ENCODE data around the gene PRKACG.

The PRKACG gene

DNA sequence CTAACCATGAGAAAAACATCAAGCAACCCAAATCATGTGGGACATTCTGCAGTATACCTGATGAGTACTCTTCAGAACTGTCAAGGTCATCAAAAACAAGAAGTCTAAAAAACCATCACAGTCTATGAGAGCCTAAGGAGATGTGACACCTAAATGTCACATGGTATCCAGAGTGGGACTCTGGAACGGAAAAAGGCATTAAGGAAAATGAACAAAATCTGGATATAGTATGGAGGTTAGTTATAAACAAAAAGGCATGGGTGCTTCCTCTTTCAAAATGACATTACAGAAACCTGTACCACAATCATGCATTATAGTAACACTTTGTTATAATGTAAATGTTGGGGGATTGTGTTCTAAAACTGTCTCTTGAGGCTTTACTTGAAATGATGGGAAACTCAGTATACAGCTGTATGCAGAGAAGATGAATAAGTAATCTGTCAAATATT is 47.4 kb downstream of the PRKACG start:
- TF ChIP-seq, protein P1, sequence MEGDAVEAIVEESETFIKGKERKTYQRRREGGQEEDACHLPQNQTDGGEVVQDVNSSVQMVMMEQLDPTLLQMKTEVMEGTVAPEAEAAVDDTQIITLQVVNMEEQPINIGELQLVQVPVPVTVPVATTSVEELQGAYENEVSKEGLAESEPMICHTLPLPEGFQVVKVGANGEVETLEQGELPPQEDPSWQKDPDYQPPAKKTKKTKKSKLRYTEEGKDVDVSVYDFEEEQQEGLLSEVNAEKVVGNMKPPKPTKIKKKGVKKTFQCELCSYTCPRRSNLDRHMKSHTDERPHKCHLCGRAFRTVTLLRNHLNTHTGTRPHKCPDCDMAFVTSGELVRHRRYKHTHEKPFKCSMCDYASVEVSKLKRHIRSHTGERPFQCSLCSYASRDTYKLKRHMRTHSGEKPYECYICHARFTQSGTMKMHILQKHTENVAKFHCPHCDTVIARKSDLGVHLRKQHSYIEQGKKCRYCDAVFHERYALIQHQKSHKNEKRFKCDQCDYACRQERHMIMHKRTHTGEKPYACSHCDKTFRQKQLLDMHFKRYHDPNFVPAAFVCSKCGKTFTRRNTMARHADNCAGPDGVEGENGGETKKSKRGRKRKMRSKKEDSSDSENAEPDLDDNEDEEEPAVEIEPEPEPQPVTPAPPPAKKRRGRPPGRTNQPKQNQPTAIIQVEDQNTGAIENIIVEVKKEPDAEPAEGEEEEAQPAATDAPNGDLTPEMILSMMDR (IDR thresholded peaks at IDR 0.05; ENCODE audit: insufficient read depth, missing control alignments): no peak
- FAIRE-seq (no peak), DNase-seq (ENCODE audit: insufficient read length, low spot score) (no peak)

DNA sequence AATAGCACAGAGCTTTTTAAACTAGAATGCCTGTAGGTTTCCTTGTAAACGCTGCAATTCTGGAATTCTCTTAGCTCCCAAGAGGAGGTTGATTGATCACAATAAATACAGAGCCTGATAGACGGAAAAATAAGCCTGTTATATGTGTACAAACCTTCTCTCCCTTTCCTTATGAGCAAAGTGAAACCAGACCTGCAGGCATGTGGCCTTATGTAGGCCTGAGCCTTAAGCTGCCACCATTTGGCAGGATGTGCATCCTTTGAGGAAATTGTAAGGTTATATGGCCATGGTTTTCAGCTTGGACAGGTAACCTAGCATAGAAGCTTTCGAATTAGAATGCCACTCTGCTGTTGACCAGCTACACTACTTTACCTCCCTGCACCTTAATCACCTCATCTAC is 49.1 kb downstream of the PRKACG start:
- no peak for DNase-seq (ENCODE audit: insufficient read length, low spot score)
- TF ChIP-seq, protein P1 (IDR thresholded peaks at IDR 0.05; ENCODE audit: insufficient read depth, missing control alignments): no peak
- FAIRE-seq: no peak

- no peak for DNase-seq (ENCODE audit: insufficient read length, low spot score)
- TF ChIP-seq, protein P1 (IDR thresholded peaks at IDR 0.05; ENCODE audit: insufficient read depth, missing control alignments): no peak
- FAIRE-seq: no peak
Observed at GRCh38 chr9:68964102-68964541, 49.8 kb downstream of the PRKACG start.

DNA sequence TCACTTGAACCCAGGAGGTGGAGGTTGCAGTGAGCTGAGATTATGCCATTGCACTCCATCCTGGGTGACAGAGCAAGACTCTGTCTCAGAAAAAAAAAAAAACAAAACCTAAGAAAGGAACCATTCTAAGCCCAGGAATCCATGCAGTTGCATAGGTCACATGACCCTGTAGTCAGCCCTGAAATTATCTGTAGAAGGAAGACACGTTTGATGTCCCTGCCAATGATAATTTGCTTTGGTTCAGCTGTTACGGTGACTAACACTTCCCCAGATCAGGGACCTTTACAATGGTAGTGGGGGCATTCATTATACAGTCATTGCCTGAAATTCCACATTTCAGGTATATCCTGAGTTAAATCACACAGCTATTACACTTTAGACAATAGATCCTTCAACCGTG is 50.5 kb downstream of the PRKACG start:
- TF ChIP-seq, protein P1 (IDR thresholded peaks at IDR 0.05; ENCODE audit: insufficient read depth, missing control alignments): no peak
- FAIRE-seq: no peak
- DNase-seq (ENCODE audit: insufficient read length, low spot score): no peak
